Measurements from ENCODE around the gene ZNF236. TPM values are rescaled to one million over a fixed set of nuclear protein-coding genes. Genes with fewer than 3 reads are reported as not detected.

ZNF236 gene
- total RNA-seq, 1 experiment from 2014 or later = 14.9 TPM

- Mint-ChIP-seq H3K9me3 (ENCODE audit: unreplicated experiment) (no peaks in the 10 kb centered on the region), H3K4me1 (ENCODE audit: low read depth, unreplicated experiment) (peaks cover 12% of the 10 kb centered on the region), H3K27ac (ENCODE audit: unreplicated experiment) (peak overlapping the region; percentile 19), H3K27me3 (ENCODE audit: insufficient read depth, unreplicated experiment) (no peaks in the 10 kb centered on the region), H3K4me3 (ENCODE audit: unreplicated experiment) (no peak overlapping the region), H3K36me3 (ENCODE audit: insufficient read depth, unreplicated experiment) (no peaks in the 10 kb centered on the region)
- BruUV-seq (replicated peaks) = no TSS peak
- CTCF ChIA-PET = interaction anchor here (0.6 kb wide), 1 partner anchor 42 kb away, joined by 7 read pairs; no protein-coding TSS in a partner anchor
- DNase-seq = no peak
- Histone ChIP-seq H3K36me3 (ENCODE audit: control insufficient read depth, insufficient read depth, low read length) (no peaks in the 10 kb centered on the region), H3K27me3 (replicated peaks; ENCODE audit: control insufficient read depth, insufficient read depth, low read length) (no peaks in the 10 kb centered on the region), H3K4me1 (0 out of 2 replicates have a peak, but pooled peaks cover 4% of the 10 kb centered on the region), H3K9me3 (no peaks in the 10 kb centered on the region), H3K4me3 (ENCODE audit: low read depth, low read length) (no peak overlapping the region)
- TF ChIP-seq CTCF (IDR thresholded peaks at IDR 0.05; ENCODE audit: insufficient read depth in 1 of 2, low read depth in 1 of 2, low read length in 1 of 2, severe bottlenecking in 1 of 2, unreplicated experiment in 1 of 2) = no peak
- POLR2A ChIA-PET = no interaction called here
- intact Hi-C loops (cut with micrococcal nuclease; ENCODE audit: unreplicated experiment) = no loop called here
Observed at GRCh38 chr18:76993573-76993972, 171.2 kb downstream of the ZNF236 start.

DNA sequence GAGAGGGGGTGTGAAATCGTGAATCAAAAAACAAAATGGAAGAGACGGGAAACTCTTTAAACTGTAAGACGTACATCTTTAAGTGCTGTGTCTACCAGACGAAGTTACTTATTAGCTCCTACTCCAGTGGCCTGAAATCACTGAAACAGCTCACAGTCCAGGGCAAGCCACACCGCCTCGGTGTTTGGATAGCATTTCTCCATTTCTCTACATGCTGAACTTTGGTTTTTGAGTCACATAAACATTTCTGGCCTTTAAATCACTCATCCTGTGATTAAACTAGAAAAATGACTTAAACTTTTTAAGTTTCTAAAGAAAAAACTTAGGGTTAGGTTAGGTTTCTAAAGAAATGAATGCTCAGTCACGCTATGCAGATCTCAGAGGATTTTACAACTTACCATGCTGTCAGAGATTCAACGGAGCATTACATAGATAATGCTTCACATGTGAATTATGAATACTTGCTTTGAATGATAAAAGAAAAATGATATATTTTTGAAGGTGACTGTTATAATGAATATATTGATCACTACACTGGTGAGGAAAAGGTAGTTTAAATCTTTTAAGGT lies 171.8 kb downstream of the ZNF236 start:
- no peak for TF ChIP-seq CTCF (IDR thresholded peaks at IDR 0.05; ENCODE audit: insufficient read depth in 1 of 2, low read depth in 1 of 2, low read length in 1 of 2, severe bottlenecking in 1 of 2, unreplicated experiment in 1 of 2)
- peaks cover 12% of the 10 kb centered on the region for H3K4me1 Mint-ChIP-seq (ENCODE audit: low read depth, unreplicated experiment)
- no peaks in the 10 kb centered on the region for H3K36me3 ChIP-seq (ENCODE audit: control insufficient read depth, insufficient read depth, low read length)
- no peak overlapping the region for H3K4me3 ChIP-seq (ENCODE audit: low read depth, low read length)
- no peak for DNase-seq
- H3K4me3 Mint-ChIP-seq (ENCODE audit: unreplicated experiment) = no peak overlapping the region
- BruUV-seq (replicated peaks) = no TSS peak
- 0 out of 2 replicates have a peak, but pooled peaks cover 4% of the 10 kb centered on the region for H3K4me1 ChIP-seq
- no peaks in the 10 kb centered on the region for H3K27me3 Mint-ChIP-seq (ENCODE audit: insufficient read depth, unreplicated experiment)
- intact Hi-C loops (cut with micrococcal nuclease; ENCODE audit: unreplicated experiment) = no loop called here
- CTCF ChIA-PET = no interaction called here
- no peaks in the 10 kb centered on the region for H3K27me3 ChIP-seq (replicated peaks; ENCODE audit: control insufficient read depth, insufficient read depth, low read length)
- H3K27ac Mint-ChIP-seq (ENCODE audit: unreplicated experiment) = peak overlapping the region; percentile 19
- no peaks in the 10 kb centered on the region for H3K9me3 Mint-ChIP-seq (ENCODE audit: unreplicated experiment)
- no peaks in the 10 kb centered on the region for H3K36me3 Mint-ChIP-seq (ENCODE audit: insufficient read depth, unreplicated experiment)
- no peaks in the 10 kb centered on the region for H3K9me3 ChIP-seq
- POLR2A ChIA-PET = no interaction called here

DNA sequence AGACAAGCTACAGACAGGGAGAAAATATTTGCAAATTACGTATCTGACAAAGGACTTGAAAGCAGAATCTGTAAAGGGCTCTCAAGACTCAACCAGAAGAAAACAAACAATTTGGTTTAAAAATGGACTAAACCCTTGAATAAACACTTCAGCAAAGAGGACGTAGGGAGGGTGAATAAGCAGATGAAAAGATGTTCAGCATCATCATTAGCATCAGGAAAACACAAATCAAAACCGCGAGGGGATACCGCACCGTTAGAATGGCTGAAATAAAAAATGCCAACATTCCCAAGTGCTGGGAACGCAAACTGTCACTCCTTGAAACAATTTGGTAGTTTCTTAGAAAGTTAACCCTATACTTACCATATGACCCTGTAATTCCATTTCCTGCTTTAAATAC lies 173.5 kb downstream of the ZNF236 start:
- Mint-ChIP-seq H3K36me3 (ENCODE audit: insufficient read depth, unreplicated experiment) (no peaks in the 10 kb centered on the region), H3K4me1 (ENCODE audit: low read depth, unreplicated experiment) (peaks cover 1% of the 10 kb centered on the region), H3K27me3 (ENCODE audit: insufficient read depth, unreplicated experiment) (no peaks in the 10 kb centered on the region), H3K27ac (ENCODE audit: unreplicated experiment) (no peak overlapping the region), H3K4me3 (ENCODE audit: unreplicated experiment) (no peak overlapping the region), H3K9me3 (ENCODE audit: unreplicated experiment) (no peaks in the 10 kb centered on the region)
- no peak for TF ChIP-seq CTCF (IDR thresholded peaks at IDR 0.05; ENCODE audit: insufficient read depth in 1 of 2, low read depth in 1 of 2, low read length in 1 of 2, severe bottlenecking in 1 of 2, unreplicated experiment in 1 of 2)
- Histone ChIP-seq H3K9me3 (no peaks in the 10 kb centered on the region), H3K27me3 (replicated peaks; ENCODE audit: control insufficient read depth, insufficient read depth, low read length) (no peaks in the 10 kb centered on the region), H3K4me3 (ENCODE audit: low read depth, low read length) (no peak overlapping the region), H3K36me3 (ENCODE audit: control insufficient read depth, insufficient read depth, low read length) (no peaks in the 10 kb centered on the region), H3K4me1 (0 out of 2 replicates have a peak, but pooled peaks cover 4% of the 10 kb centered on the region)
- no peak for DNase-seq
- no TSS peak for BruUV-seq (replicated peaks)
- ChIA-PET CTCF (no interaction called here), POLR2A (no interaction called here)
- intact Hi-C loops (cut with micrococcal nuclease; ENCODE audit: unreplicated experiment) = no loop called here
